Esophagus muscularis mucosa (tissue), 4 donors: ENCODE data around the gene NOX3. TPM values are rescaled to one million over a fixed set of nuclear protein-coding genes. Genes with fewer than 3 reads are reported as not detected.

Experiments
- DNase-seq: peaks from one replicate; pipeline ENCODE4 v3.0.0-alpha.2; 2017; ENCODE audit errors: extremely low spot score
- H3K27ac ChIP-seq, 4 donors: fragments of 200-600 bp; sonication (generic); replicated peaks in 1 of 4; 1 replicate in 3 of 4; 2 replicates in 1 of 4; pipeline ENCODE4 v1.5.1; 2016 to 2019; ENCODE audit warnings: mild to moderate bottlenecking in 1 of 4
- H3K27me3 ChIP-seq, 4 donors: fragments of 200-600 bp; sonication (generic); one replicate each; pipeline versions ENCODE4 v1.5.1 to v1.6.0; 2016 to 2019
- H3K36me3 ChIP-seq, 4 donors: fragments of 200-600 bp; sonication (generic); one replicate each; pipeline ENCODE4 v1.5.1; 2016 to 2019
- H3K4me1 ChIP-seq, 4 donors: fragments of 200-600 bp; sonication (generic); one replicate each; pipeline ENCODE4 v1.5.1; 2016 to 2019
- H3K4me3 ChIP-seq, 4 donors: fragments of 200-600 bp; sonication (generic); 1 replicate in 2 of 4; 2 replicates in 2 of 4; pipeline ENCODE4 v1.5.1; 2016 to 2019; ENCODE audit warnings: mild to moderate bottlenecking in 4 of 4, moderate library complexity in 1 of 4
- H3K9me3 ChIP-seq, 4 donors: fragments of 200-600 bp; sonication (generic); 1 replicate in 3 of 4; 2 replicates in 1 of 4; pipeline ENCODE4 v1.5.1; 2016 to 2019
- CTCF ChIP-seq, 3 experiments: fragments of 200-600 bp in 2 of 3; fragments of 450-650 bp in 1 of 3; sonication (generic) in 2 of 3; IDR thresholded peaks; one replicate each; pipeline ENCODE4 v1.5.1; 2017 to 2019; ENCODE audit warnings: antibody characterized with exemption in 3 of 3, mild to moderate bottlenecking in 2 of 3, moderate library complexity in 1 of 3
- EP300 ChIP-seq: sonication (generic); formaldehyde crosslinking; IDR thresholded peaks from one replicate; pipeline ENCODE4 v1.6.1; 2017; ENCODE audit warnings: antibody characterized with exemption
- POLR2A ChIP-seq: fragments of 450-650 bp; IDR thresholded peaks from one replicate; pipeline ENCODE4 v1.6.1; 2017; ENCODE audit warnings: antibody characterized with exemption, moderate library complexity, mild to moderate bottlenecking, low read depth
- POLR2AphosphoS5 ChIP-seq, 2 donors: sonication (generic); formaldehyde crosslinking; IDR thresholded peaks; one replicate each; pipeline ENCODE4 v1.6.1; 2017; ENCODE audit warnings: antibody characterized with exemption in 2 of 2
- WGBS: methylation state at CpG from one replicate; pipeline ENCODE4 v1.1.5; 2018; 5-methylcytosine and 5-hydroxymethylcytosine counted together
- intact Hi-C: fragments of 100-400 bp; cut with DNase I; formaldehyde crosslinking; loops from one replicate; pipeline ENCODE4 v1.15.1; 2023
- total RNA-seq, 4 donors: library from RNA; depleted of rRNA; stranded (reverse); fragments of >200 nt; gene quantifications; one replicate each; pipeline versions ENCODE4 v1.1.0 to v1.2.1, GENCODE V29; 2016

Gene NOX3
- total RNA-seq, 4 donors from 2014 or later = not detected

- Histone ChIP-seq H3K36me3 (no peaks in the 10 kb centered on the region), H3K4me1 (peaks cover 7 to 12% (median 11%) of the 10 kb centered on the region in 4 donors), H3K27ac (no peak overlapping the region), H3K9me3 (no peaks in the 10 kb centered on the region), H3K27me3 (no peaks in the 10 kb centered on the region), H3K4me3 (no peak overlapping the region)
- TF ChIP-seq POLR2AphosphoS5 (IDR thresholded peaks at IDR 0.05) (no peak), EP300 (no peak), CTCF (IDR thresholded peaks at IDR 0.05) (no peak), POLR2A (no peak)
- intact Hi-C loops = no loop called here
- DNase-seq = no peak
- WGBS = 93% methylated on average over 2 of the region's 2 CpGs
Observed at GRCh38 chr6:155450240-155450581, 5.4 kb downstream of the NOX3 start.

GRCh38 chr6:155449450-155450239 is 6.0 kb downstream of the NOX3 start:
- Histone ChIP-seq H3K36me3 (no peaks in the 10 kb centered on the region), H3K27ac (no peak overlapping the region), H3K4me1 (peaks cover 7 to 12% (median 11%) of the 10 kb centered on the region in 4 donors), H3K4me3 (no peak overlapping the region), H3K9me3 (no peaks in the 10 kb centered on the region), H3K27me3 (no peaks in the 10 kb centered on the region)
- no peak for DNase-seq
- intact Hi-C loops = no loop called here
- TF ChIP-seq POLR2A = no peak
- TF ChIP-seq CTCF (IDR thresholded peaks at IDR 0.05) = no peak
- no peak for TF ChIP-seq POLR2AphosphoS5 (IDR thresholded peaks at IDR 0.05)
- no peak for TF ChIP-seq EP300
- 58% methylated on average over 14 of the region's 14 CpGs for WGBS

GRCh38 chr6:155448668-155449449 is 6.8 kb downstream of the NOX3 start:
- Histone ChIP-seq H3K4me1 (peaks cover 7 to 12% (median 11%) of the 10 kb centered on the region in 4 donors), H3K27me3 (no peaks in the 10 kb centered on the region), H3K36me3 (no peaks in the 10 kb centered on the region), H3K27ac (no peak overlapping the region), H3K4me3 (no peak overlapping the region), H3K9me3 (no peaks in the 10 kb centered on the region)
- intact Hi-C loops = no loop called here
- no peak for TF ChIP-seq POLR2AphosphoS5 (IDR thresholded peaks at IDR 0.05)
- no peak for TF ChIP-seq POLR2A
- no peak for TF ChIP-seq EP300
- no peak for TF ChIP-seq CTCF (IDR thresholded peaks at IDR 0.05)
- 25% methylated on average over 4 of the region's 5 CpGs for WGBS
- DNase-seq = no peak

- Histone ChIP-seq H3K4me1 (peaks cover 7 to 12% (median 11%) of the 10 kb centered on the region in 4 donors), H3K4me3 (no peak overlapping the region), H3K27ac (no peak overlapping the region), H3K27me3 (no peaks in the 10 kb centered on the region), H3K36me3 (no peaks in the 10 kb centered on the region), H3K9me3 (no peaks in the 10 kb centered on the region)
- no peak for DNase-seq
- TF ChIP-seq EP300 (no peak), CTCF (IDR thresholded peaks at IDR 0.05) (no peak), POLR2A (no peak), POLR2AphosphoS5 (IDR thresholded peaks at IDR 0.05) (no peak)
- intact Hi-C loops = no loop called here
Observed at GRCh38 chr6:155447949-155448348, 7.7 kb downstream of the NOX3 start.
